ENCODE data around the gene USB1.

GRCh38 chr16:58054289-58054688 lies 53.1 kb downstream of the USB1 start:
- TF ChIP-seq CTCF (conservative IDR thresholded peaks at IDR 0.05; ENCODE audit: low read depth, low read length) (no peak), EZH2 (IDR thresholded peaks at IDR 0.05; ENCODE audit: borderline replicate concordance, low read depth, low read length, poor library complexity, severe bottlenecking) (no peak)
